SKM-1 (cell line): ENCODE measurements around the gene SHANK1.

Source experiments
- DNase-seq: peaks from one replicate; lab custom pipeline; 2025; ENCODE audit not compliant: unreplicated experiment; lab: John Stamatoyannopoulos, UW

SHANK1 gene

GRCh38 chr19:50712833-50713232 is 6.8 kb downstream of the SHANK1 start:
- no peak for DNase-seq

- DNase-seq = no peak
These were observed 7.8 kb downstream of the SHANK1 start for GRCh38 chr19:50711805-50712204.

- DNase-seq = no peak
These were observed 8.4 kb downstream of the SHANK1 start for GRCh38 chr19:50711196-50711595.

- no peak for DNase-seq
These were observed 9.0 kb downstream of the SHANK1 start for GRCh38 chr19:50710612-50711011.

GRCh38 chr19:50710094-50710493 is 9.5 kb downstream of the SHANK1 start:
- no peak for DNase-seq

- no peak for DNase-seq
These were observed 11.3 kb downstream of the SHANK1 start for GRCh38 chr19:50708179-50708879.

- DNase-seq = no peak
These were observed 13.2 kb downstream of the SHANK1 start for GRCh38 chr19:50706387-50706786.

GRCh38 chr19:50705422-50706019 is 14.1 kb downstream of the SHANK1 start:
- DNase-seq = peak; percentile 15

- DNase-seq = no peak
These were observed 15.4 kb downstream of the SHANK1 start for GRCh38 chr19:50703915-50704796.

- no peak for DNase-seq
These were observed 16.5 kb downstream of the SHANK1 start for GRCh38 chr19:50702871-50703829.

GRCh38 chr19:50702158-50702870 is 17.3 kb downstream of the SHANK1 start:
- no peak for DNase-seq

GRCh38 chr19:50701367-50701985 is 18.1 kb downstream of the SHANK1 start:
- DNase-seq = no peak

GRCh38 chr19:50697414-50698124 is 22.0 kb downstream of the SHANK1 start:
- no peak for DNase-seq

GRCh38 chr19:50696094-50696483 is 23.5 kb downstream of the SHANK1 start:
- no peak for DNase-seq

GRCh38 chr19:50695251-50696093 is 24.1 kb downstream of the SHANK1 start:
- no peak for DNase-seq

GRCh38 chr19:50694815-50695145 is 24.8 kb downstream of the SHANK1 start:
- DNase-seq = no peak

GRCh38 chr19:50693064-50693975 is 26.3 kb downstream of the SHANK1 start:
- DNase-seq = no peak
